Islet of Langerhans (tissue), 1 donor: ENCODE results near the gene TC2N.
"Not testable (repeated sequence)": the region's sequence is repeated elsewhere in the genome, so short reads cannot be mapped to it uniquely, and the experiment has no call there.

Source experiments
- FAIRE-seq: peaks from one replicate; lab custom pipeline; 2011; peaks lifted over from hg19 to GRCh38; lab: Jason Lieb, UNC

Gene TC2N

GRCh38 chr14:91889477-91890211 lies 22.3 kb upstream of the TC2N start:
- no peak for FAIRE-seq

DNA sequence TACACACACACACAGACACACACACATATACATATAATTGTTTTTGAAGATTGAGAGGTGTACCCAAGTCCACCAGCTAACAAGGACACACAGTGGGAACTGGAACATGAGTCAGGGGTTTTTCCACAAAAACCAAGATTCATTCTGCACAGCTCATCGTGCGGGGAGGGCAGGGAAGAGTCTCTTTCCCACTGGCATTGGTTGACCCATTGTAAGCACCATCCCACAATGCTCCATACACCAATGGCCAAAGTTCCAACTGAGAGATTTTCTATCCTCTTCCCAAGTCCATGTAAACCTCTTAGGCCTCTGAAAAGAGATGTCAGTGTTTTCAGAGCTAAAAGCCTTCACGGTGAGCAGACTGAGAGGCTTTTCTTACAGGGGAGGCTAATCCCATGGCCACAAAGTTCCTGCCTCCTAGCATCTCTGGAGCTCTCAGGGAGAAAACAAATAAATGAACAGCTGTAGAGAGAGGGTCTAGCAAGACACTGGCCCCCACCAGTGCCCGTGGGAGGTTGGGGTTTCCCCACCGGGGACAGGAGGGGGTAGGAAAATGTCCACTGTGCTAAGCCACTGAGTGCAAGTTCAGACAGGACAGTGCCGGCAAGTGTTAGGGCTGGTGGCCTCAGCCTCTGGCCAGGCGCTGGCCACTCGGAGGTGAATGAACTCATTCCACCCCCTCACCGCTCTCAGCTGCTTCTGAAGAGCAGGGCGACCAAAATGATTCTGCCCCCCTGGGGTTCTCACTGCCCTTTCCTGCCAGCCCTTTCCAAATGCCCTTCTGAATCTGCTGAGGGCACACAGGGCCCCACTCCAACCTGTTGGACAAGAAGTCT lies 21.5 kb upstream of the TC2N start:
- no peak for FAIRE-seq

DNA sequence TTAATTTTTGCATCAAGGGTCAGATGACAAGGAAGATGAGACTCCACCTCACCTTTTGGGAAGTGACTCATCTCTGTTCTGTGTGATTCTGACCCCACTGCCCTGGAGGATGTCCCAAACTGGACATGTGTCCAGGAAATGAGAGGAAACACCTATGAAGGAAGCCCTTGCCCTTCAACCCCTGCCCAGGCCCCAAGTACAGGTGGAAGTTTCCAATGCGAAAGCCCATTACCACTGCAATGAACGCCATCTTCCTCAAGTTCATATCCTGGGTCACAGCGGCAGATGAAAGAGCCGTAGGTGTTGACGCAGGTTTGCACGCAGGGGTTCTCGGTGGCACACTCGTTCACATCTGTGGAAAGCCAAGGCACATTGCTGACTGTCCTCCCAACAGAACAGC lies 19.6 kb upstream of the TC2N start:
- no peak for FAIRE-seq

GRCh38 chr14:91885839-91886238 lies 18.5 kb upstream of the TC2N start:
- no peak for FAIRE-seq

- no peak for FAIRE-seq
Observed at GRCh38 chr14:91885113-91885712, 17.9 kb upstream of the TC2N start.

- FAIRE-seq = no peak
Observed at GRCh38 chr14:91884664-91885063, 17.3 kb upstream of the TC2N start.

DNA sequence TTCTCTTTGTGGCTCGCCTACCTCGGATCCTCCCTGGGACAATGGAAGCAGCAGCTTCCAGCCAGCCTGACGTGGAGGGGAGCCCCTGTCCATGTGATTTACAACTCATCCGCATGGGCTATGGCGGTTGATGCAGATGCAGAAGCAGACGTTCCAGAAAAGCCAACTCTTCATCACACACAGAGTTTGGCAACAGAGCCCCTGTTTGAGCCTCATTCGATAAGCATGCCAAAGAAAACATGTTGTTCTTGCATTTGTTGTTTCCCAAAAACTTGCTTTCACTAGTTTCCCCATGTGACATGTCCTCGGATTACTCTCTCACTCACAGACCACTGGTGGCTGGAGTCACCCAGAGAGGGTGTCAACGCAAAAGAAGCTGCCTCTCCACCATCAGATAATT lies 16.4 kb upstream of the TC2N start:
- FAIRE-seq = no peak

DNA sequence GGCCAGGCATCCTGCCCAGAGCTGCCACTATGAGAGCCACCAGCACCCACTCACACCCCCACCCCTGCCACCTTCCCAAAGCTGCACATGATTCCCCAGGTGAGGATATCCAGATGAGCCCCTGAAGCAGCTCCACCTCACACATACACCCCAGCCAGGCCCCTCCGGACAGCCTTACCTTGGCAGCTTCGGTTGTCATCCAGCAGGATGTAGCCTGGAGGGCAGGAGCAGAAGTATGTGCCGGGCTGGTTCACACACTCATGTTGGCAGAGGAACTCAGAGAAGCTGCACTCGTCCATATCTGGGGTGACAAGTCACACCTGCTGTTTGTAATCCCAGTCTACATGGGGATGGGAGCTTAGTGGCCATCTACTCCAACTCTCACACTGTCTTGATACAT lies 15.4 kb upstream of the TC2N start:
- FAIRE-seq = no peak

GRCh38 chr14:91882369-91882768 lies 15.0 kb upstream of the TC2N start:
- FAIRE-seq = no peak

DNA sequence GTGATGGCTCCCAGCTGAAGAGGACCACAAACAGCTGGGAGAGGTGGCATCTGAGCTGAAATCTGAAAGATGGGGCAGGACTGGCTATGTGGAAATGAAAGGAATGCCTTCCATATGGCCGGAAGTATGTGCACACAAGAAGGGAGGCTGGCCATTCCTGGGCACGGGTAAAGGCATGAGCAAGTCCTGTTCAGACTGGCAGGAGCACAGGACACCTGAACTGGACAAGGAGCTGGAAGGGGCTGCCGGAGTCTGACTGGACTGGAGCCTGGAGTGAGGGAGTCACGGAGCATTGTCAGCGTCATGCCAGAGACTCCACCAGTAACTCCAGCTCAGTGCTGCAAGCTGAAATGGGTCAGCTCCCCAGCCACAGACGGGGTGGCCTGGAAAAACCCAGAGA lies 11.9 kb upstream of the TC2N start:
- no peak for FAIRE-seq

GRCh38 chr14:91878274-91878673 lies 10.9 kb upstream of the TC2N start:
- FAIRE-seq = no peak

DNA sequence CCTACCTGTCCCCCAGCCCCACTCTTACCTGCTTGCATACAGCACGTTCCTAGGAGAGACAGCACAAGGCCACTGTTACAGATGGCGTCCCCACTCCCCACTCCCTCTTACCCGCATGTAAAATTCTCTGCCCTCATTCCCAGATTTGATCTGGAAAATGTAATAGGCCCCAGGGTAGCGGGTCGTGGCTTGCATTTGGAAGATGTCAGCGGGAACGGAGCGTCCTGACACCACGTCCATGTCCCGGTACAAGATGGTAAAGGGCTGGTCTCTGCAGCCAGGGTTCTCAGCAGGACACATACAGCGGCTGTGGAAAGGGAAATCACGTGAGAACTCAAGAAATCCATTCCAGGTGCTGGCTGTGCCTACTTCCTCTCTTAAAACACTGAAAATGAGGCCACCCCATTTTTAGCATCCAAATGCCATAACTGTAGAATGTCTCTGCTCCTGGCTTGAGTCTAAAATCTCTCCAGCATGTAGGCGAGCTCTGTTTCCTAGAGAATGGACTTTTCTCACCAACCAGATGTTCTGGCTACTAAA lies 10.1 kb upstream of the TC2N start:
- FAIRE-seq = no peak

- FAIRE-seq = no peak
Observed at GRCh38 chr14:91876492-91876891, 9.2 kb upstream of the TC2N start.

DNA sequence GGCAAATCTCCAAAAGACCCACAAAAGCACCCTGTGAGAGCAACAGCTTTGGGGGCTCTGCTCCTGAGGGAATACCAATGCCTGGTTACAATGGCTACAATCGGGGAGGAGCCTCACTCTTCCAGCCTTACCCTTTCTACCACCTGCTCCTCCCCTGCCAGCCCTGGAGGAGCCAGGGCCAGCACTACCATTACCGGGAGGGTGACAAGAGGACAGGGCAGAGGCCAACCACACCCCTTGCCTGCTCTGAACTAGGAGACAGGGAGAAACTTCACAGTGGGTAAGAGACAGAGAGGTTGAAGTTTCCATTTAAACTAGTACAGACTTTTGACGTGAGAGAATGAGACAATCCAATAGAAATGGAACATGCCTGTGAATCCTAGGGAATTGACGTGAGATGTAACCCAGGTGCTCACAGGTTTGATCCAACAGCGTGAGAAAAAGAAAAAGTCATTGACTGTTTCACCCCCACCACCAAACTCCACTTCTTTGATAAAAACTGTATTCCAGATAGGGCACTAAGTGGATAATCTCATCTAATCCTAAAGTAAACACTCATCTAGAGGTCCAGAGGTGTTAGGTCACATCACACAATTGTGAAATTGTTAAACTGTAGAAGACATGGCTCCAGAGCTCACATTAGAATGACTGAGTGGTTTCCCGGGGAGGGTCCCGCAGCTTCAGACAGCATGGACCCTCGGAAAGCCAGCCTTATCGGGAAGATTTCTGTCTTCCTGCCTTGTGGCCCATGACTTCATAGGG lies 8.4 kb upstream of the TC2N start:
- no peak for FAIRE-seq

GRCh38 chr14:91873471-91874415 lies 6.4 kb upstream of the TC2N start:
- FAIRE-seq = no peak

DNA sequence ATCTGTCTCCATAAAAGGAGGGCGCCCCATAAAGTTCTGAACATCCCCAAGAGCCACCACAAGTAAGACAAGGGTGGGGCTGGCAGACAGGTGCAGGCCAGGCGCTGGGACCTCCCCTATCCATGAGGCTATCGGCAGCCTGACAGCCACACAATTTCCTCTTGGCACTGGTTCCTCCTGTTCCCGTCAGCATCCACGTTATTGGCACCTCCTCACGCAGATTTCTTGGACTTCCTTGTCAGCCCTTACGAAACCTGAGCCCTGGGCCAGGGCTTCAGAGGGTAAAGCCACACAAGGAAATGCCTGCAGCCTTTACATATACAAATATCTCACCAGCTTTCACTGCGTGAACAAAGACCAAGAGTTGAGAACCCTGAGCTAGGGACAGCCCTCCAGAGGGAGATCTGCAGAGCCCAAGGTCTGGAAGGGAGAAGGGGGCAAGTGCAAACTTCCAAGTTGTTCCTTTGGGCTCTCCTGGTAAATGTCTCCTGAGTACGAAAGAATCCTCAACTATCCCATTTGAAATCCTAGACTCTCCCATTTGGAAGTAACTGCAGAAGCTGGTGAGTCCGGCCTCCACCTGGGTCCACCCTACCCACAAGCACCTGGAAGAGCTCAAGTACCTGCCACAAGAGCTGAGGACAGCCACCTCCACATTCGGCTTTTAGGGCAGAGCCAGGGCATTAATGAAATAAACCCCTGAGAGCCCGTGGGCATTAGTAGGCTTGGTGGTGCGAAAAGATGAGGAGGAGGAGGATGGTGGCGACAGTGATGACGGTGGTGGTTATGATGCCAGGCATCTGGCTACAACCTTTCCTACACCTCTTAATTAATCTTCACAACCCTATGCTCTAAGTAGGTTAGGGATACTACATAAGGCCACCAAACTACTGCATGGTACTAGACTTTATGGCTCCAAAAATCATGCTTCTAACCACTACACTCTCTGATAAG lies 5.5 kb upstream of the TC2N start:
- FAIRE-seq = no peak

DNA sequence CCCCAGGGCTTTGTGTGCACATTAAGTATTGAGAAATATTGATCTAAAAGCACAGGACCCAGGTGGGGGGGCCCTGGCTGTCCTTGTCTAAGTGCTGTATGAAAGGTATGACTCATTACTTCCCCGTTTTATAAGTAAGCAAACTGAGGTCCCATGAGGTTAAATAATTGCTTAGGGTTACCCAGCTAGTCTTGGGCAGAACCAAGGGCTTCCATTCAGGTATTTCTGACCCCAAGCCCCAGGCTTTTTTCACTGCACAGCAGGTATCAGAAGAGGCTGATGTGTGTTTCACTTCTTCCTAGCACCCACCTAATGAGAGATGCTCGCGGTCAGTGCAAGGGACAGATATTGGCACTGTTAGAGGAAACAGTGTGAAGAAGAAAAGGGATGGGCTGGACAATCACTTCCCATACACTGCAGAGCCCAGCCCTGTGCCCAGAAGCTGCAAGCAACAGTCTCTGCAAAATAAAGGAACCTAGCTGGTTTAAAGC lies 4.7 kb upstream of the TC2N start:
- FAIRE-seq = no peak

DNA sequence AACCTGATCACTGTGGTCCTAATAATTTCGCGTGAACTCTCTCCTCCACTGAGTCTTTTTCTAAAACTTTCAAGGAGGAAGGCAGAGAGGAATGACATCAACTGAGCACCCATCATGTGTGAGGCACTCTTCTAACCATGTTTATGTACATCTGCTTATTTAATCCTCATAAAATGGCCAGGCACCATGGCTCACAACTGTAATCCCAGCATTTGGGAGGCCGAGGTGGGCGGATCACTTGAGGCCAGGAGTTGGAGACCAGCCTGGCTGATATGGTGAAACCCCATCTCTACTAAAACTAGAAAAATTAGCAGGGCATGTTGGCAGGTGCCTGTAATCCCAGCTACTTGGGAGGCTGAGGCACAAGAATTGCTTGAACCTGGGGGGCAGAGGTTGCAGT lies 4.1 kb upstream of the TC2N start:
- not testable (repeated sequence) for FAIRE-seq

- FAIRE-seq = no peak
Observed at GRCh38 chr14:91870890-91871289, 3.6 kb upstream of the TC2N start.

GRCh38 chr14:91870001-91870400 lies 2.7 kb upstream of the TC2N start:
- FAIRE-seq = no peak
